Measurements from ENCODE around the gene ERVH48-1. TPM values are rescaled to one million over a fixed set of nuclear protein-coding genes. Genes with fewer than 3 reads are reported as not detected.
"Not testable (repeated sequence)": the region's sequence is repeated elsewhere in the genome, so short reads cannot be mapped to it uniquely, and the experiment has no call there.

The ERVH48-1 gene
- total RNA-seq, 3 donors from 2014 or later, result not detected

GRCh38 chr21:42970946-42971653 lies 45.7 kb upstream of the ERVH48-1 start:
- intact Hi-C loops (cut with DNase I, micrococcal nuclease), result no loop called here
- peaks cover 6% of the 10 kb centered on the region for H3K36me3 ChIP-seq (ENCODE audit: low read depth)
- TF ChIP-seq CTCF (IDR thresholded peaks at IDR 0.05), result no peak
- no peak for ATAC-seq
- H3K4me1 ChIP-seq (ENCODE audit: low read depth), result peaks cover 6% of the 10 kb centered on the region
- DNase-seq, result no peak
- H3K4me3 ChIP-seq, result no peak overlapping the region
- H3K9me3 ChIP-seq, result no peaks in the 10 kb centered on the region

GRCh38 chr21:42969193-42969600 lies 43.8 kb upstream of the ERVH48-1 start:
- ATAC-seq, result no peak
- no peak for TF ChIP-seq CTCF (IDR thresholded peaks at IDR 0.05)
- DNase-seq, result no peak
- Histone ChIP-seq H3K4me1 (ENCODE audit: low read depth) (no peaks in the 10 kb centered on the region), H3K4me3 (no peak overlapping the region), H3K36me3 (ENCODE audit: low read depth) (peaks cover 3% of the 10 kb centered on the region), H3K9me3 (no peaks in the 10 kb centered on the region)
- intact Hi-C loops (cut with DNase I, micrococcal nuclease), result no loop called here

- DNase-seq; H3K4me3 ChIP-seq; H3K4me1 ChIP-seq (ENCODE audit: low read depth); ATAC-seq; H3K36me3 ChIP-seq (ENCODE audit: low read depth); H3K9me3 ChIP-seq; intact Hi-C loops (cut with DNase I, micrococcal nuclease): not testable (repeated sequence)
Measured at GRCh38 chr21:42967616-42968015, 42.2 kb upstream of the ERVH48-1 start.

GRCh38 chr21:42965211-42965560 lies 39.8 kb upstream of the ERVH48-1 start:
- H3K9me3 ChIP-seq, result no peaks in the 10 kb centered on the region
- no peak overlapping the region for H3K4me3 ChIP-seq
- no peaks in the 10 kb centered on the region for H3K4me1 ChIP-seq (ENCODE audit: low read depth)
- H3K36me3 ChIP-seq (ENCODE audit: low read depth), result no peaks in the 10 kb centered on the region
- ATAC-seq, result no peak
- intact Hi-C loops (cut with DNase I, micrococcal nuclease), result no loop called here
- TF ChIP-seq CTCF (IDR thresholded peaks at IDR 0.05), result no peak
- DNase-seq, result no peak

GRCh38 chr21:42964546-42965210 lies 39.2 kb upstream of the ERVH48-1 start:
- ATAC-seq, result no peak
- no peaks in the 10 kb centered on the region for H3K4me1 ChIP-seq (ENCODE audit: low read depth)
- intact Hi-C loops (cut with DNase I, micrococcal nuclease), result no loop called here
- no peak overlapping the region for H3K4me3 ChIP-seq
- no peaks in the 10 kb centered on the region for H3K9me3 ChIP-seq
- no peaks in the 10 kb centered on the region for H3K36me3 ChIP-seq (ENCODE audit: low read depth)
- TF ChIP-seq CTCF (IDR thresholded peaks at IDR 0.05), result no peak
- no peak for DNase-seq

GRCh38 chr21:42964086-42964485 lies 38.7 kb upstream of the ERVH48-1 start:
- no peaks in the 10 kb centered on the region for H3K36me3 ChIP-seq (ENCODE audit: low read depth)
- TF ChIP-seq CTCF (IDR thresholded peaks at IDR 0.05), result no peak
- DNase-seq (no peak), ATAC-seq (no peak)
- no peaks in the 10 kb centered on the region for H3K9me3 ChIP-seq
- intact Hi-C loops (cut with DNase I, micrococcal nuclease), result no loop called here
- H3K4me1 ChIP-seq (ENCODE audit: low read depth), result no peaks in the 10 kb centered on the region
- H3K4me3 ChIP-seq, result no peak overlapping the region

Data from mucosa of descending colon (tissue), 3 donors.